ENCODE data around the gene DDX17. TPM values are rescaled to one million over a fixed set of nuclear protein-coding genes. Genes with fewer than 3 reads are reported as not detected.

DDX17 gene
- total and polyA plus RNA-seq, 4 experiments from 2014 or later = 10.0 to 960 (median 486) TPM

GRCh38 chr22:38494498-38494897, 11.6 kb downstream of the DDX17 start:
- intact Hi-C loops (cut with micrococcal nuclease) = no loop called here
- DNase-seq = peak in 1 of 5 donors; percentile 16
- peak overlapping the region in 3 of 7 donors; percentile 9 to 87 (median 60) for H3K27ac Mint-ChIP-seq
- no peaks in the 10 kb centered on the region for H3K9me3 ChIP-seq (ENCODE audit: control insufficient read depth in 1 of 2, low read length in 2 of 2)
- ChIA-PET CTCF (ENCODE audit: partially characterized antibody) (no interaction called here), POLR2A (ENCODE audit: partially characterized antibody) (interaction anchor here (0.9 to 3.7 kb wide), 3 partner anchors 8 to 13 kb away, joined by 3 to 15 read pairs (median 14); no protein-coding TSS in a partner anchor)
- no peaks in the 10 kb centered on the region for H3K27me3 Mint-ChIP-seq
- H3K9me3 Mint-ChIP-seq = peaks cover 0 to 2% (median 0%) of the 10 kb centered on the region in 8 donors
- peaks cover 93% of the 10 kb centered on the region for H3K36me3 ChIP-seq (ENCODE audit: insufficient read depth, low read length)
- H3K4me1 Mint-ChIP-seq = peaks cover 30 to 58% (median 44%) of the 10 kb centered on the region in 4 donors
- peak overlapping the region in 2 of 8 donors; percentile 11 to 46 for H3K4me3 Mint-ChIP-seq
- peaks cover 61 to 86% of the 10 kb centered on the region in 2 donors for H3K36me3 Mint-ChIP-seq
- H3K4me3 ChIP-seq (ENCODE audit: low read length in 2 of 2) = no peak overlapping the region
- H3K27me3 ChIP-seq (ENCODE audit: insufficient read depth, low read length) = no peaks in the 10 kb centered on the region
- peaks cover 48% of the 10 kb centered on the region for H3K4me1 ChIP-seq (ENCODE audit: insufficient read depth, low read length)
- no peak overlapping the region for H3K27ac ChIP-seq (ENCODE audit: low read depth, low read length)

- no peak overlapping the region for H3K27ac ChIP-seq (ENCODE audit: low read depth, low read length)
- H3K9me3 Mint-ChIP-seq = peaks cover 0 to 2% (median 0%) of the 10 kb centered on the region in 8 donors
- intact Hi-C loops (cut with micrococcal nuclease) = loop anchor here (2.0 kb wide), 1 partner anchor 15 kb away; the partner anchor contains the start of gene DDX17
- H3K9me3 ChIP-seq (ENCODE audit: control insufficient read depth in 1 of 2, low read length in 2 of 2) = no peaks in the 10 kb centered on the region
- DNase-seq = no peak
- peak overlapping the region in 1 of 7 donors; percentile 60 for H3K27ac Mint-ChIP-seq
- peaks cover 28 to 52% (median 40%) of the 10 kb centered on the region in 4 donors for H3K4me1 Mint-ChIP-seq
- H3K36me3 ChIP-seq (ENCODE audit: insufficient read depth, low read length) = peaks cover 89% of the 10 kb centered on the region
- H3K27me3 Mint-ChIP-seq = no peaks in the 10 kb centered on the region
- H3K4me3 ChIP-seq (ENCODE audit: low read length in 2 of 2) = no peak overlapping the region
- no peaks in the 10 kb centered on the region for H3K27me3 ChIP-seq (ENCODE audit: insufficient read depth, low read length)
- peaks cover 61 to 85% of the 10 kb centered on the region in 2 donors for H3K36me3 Mint-ChIP-seq
- POLR2A ChIA-PET (ENCODE audit: partially characterized antibody) = interaction anchor here (2.2 to 14.9 kb wide), 3 partner anchors 9 to 10 kb away, joined by 6 to 122 read pairs (median 15); no protein-coding TSS in a partner anchor
- H3K4me1 ChIP-seq (ENCODE audit: insufficient read depth, low read length) = peaks cover 38% of the 10 kb centered on the region
- CTCF ChIA-PET (ENCODE audit: partially characterized antibody) = interaction anchor here (2.0 kb wide), 1 partner anchor 11 kb away, joined by 7 read pairs; no protein-coding TSS in a partner anchor
- no peak overlapping the region for H3K4me3 Mint-ChIP-seq
Measured at GRCh38 chr22:38491707-38492348, 14.3 kb downstream of the DDX17 start.

GRCh38 chr22:38490915-38491314, 15.2 kb downstream of the DDX17 start:
- Histone ChIP-seq H3K27me3 (ENCODE audit: insufficient read depth, low read length) (no peaks in the 10 kb centered on the region), H3K4me1 (ENCODE audit: insufficient read depth, low read length) (peaks cover 32% of the 10 kb centered on the region), H3K27ac (ENCODE audit: low read depth, low read length) (no peak overlapping the region), H3K4me3 (ENCODE audit: low read length in 2 of 2) (no peak overlapping the region), H3K9me3 (ENCODE audit: control insufficient read depth in 1 of 2, low read length in 2 of 2) (no peaks in the 10 kb centered on the region), H3K36me3 (ENCODE audit: insufficient read depth, low read length) (peaks cover 89% of the 10 kb centered on the region)
- ChIA-PET CTCF (ENCODE audit: partially characterized antibody) (interaction anchor here (0.6 to 2.0 kb wide), 2 partner anchors 11 to 22 kb away, joined by 3 to 7 read pairs; no protein-coding TSS in a partner anchor), POLR2A (ENCODE audit: partially characterized antibody) (interaction anchor here (0.6 to 14.9 kb wide), 4 partner anchors 10 to 47 kb away, joined by 3 to 122 read pairs (median 10); no protein-coding TSS in a partner anchor)
- peaks cover 28 to 54% (median 43%) of the 10 kb centered on the region in 4 donors for H3K4me1 Mint-ChIP-seq
- H3K4me3 Mint-ChIP-seq = no peak overlapping the region
- peaks cover 64 to 85% of the 10 kb centered on the region in 2 donors for H3K36me3 Mint-ChIP-seq
- intact Hi-C loops (cut with micrococcal nuclease) = loop anchor here (2.0 kb wide), 1 partner anchor 16 kb away; the partner anchor contains the start of gene DDX17
- peak overlapping the region; percentile 38 to 81 (median 67) for H3K27ac Mint-ChIP-seq
- DNase-seq = no peak
- no peaks in the 10 kb centered on the region for H3K27me3 Mint-ChIP-seq
- H3K9me3 Mint-ChIP-seq = peaks cover 0 to 2% (median 0%) of the 10 kb centered on the region in 8 donors

- peaks cover 64 to 86% of the 10 kb centered on the region in 2 donors for H3K36me3 Mint-ChIP-seq
Measured at GRCh38 chr22:38490475-38490874, 15.6 kb downstream of the DDX17 start.

GRCh38 chr22:38489561-38490145, 16.5 kb downstream of the DDX17 start:
- Histone ChIP-seq H3K4me3 (ENCODE audit: low read length in 2 of 2) (no peak overlapping the region), H3K9me3 (ENCODE audit: control insufficient read depth in 1 of 2, low read length in 2 of 2) (no peaks in the 10 kb centered on the region), H3K27ac (ENCODE audit: low read depth, low read length) (no peak overlapping the region), H3K36me3 (ENCODE audit: insufficient read depth, low read length) (peaks cover 86% of the 10 kb centered on the region), H3K4me1 (ENCODE audit: insufficient read depth, low read length) (peaks cover 20% of the 10 kb centered on the region), H3K27me3 (ENCODE audit: insufficient read depth, low read length) (no peaks in the 10 kb centered on the region)
- ChIA-PET POLR2A (ENCODE audit: partially characterized antibody) (interaction anchor here (1.2 to 14.9 kb wide), 4 partner anchors 8 to 18 kb away, joined by 3 to 122 read pairs (median 9); no protein-coding TSS in a partner anchor), CTCF (ENCODE audit: partially characterized antibody) (no interaction called here)
- H3K9me3 Mint-ChIP-seq = peaks cover 0 to 2% (median 0%) of the 10 kb centered on the region in 8 donors
- peaks cover 25 to 58% (median 39%) of the 10 kb centered on the region in 4 donors for H3K4me1 Mint-ChIP-seq
- H3K4me3 Mint-ChIP-seq = peak overlapping the region in 1 of 8 donors; percentile 31
- no peaks in the 10 kb centered on the region for H3K27me3 Mint-ChIP-seq
- peak overlapping the region in 5 of 7 donors; percentile 16 to 82 (median 71) for H3K27ac Mint-ChIP-seq
- peaks cover 64 to 85% of the 10 kb centered on the region in 2 donors for H3K36me3 Mint-ChIP-seq
- no peak for DNase-seq
- intact Hi-C loops (cut with micrococcal nuclease) = loop anchor here (2.0 kb wide), 1 partner anchor 17 kb away; the partner anchor contains the start of gene DDX17

More at GRCh38 chr22:38490475-38490874, 15.6 kb downstream of the DDX17 start:
- Mint-ChIP-seq H3K4me3 (no peak overlapping the region), H3K9me3 (peaks cover 0 to 2% (median 0%) of the 10 kb centered on the region in 8 donors), H3K4me1 (peaks cover 27 to 56% (median 43%) of the 10 kb centered on the region in 4 donors), H3K27ac (peak overlapping the region; percentile 38 to 81 (median 67)), H3K27me3 (no peaks in the 10 kb centered on the region)
- intact Hi-C loops (cut with micrococcal nuclease) = loop anchor here (2.0 kb wide), 1 partner anchor 16 kb away; the partner anchor contains the start of gene DDX17
- Histone ChIP-seq H3K27ac (ENCODE audit: low read depth, low read length) (no peak overlapping the region), H3K4me3 (ENCODE audit: low read length in 2 of 2) (no peak overlapping the region), H3K36me3 (ENCODE audit: insufficient read depth, low read length) (peaks cover 87% of the 10 kb centered on the region), H3K4me1 (ENCODE audit: insufficient read depth, low read length) (peaks cover 27% of the 10 kb centered on the region), H3K9me3 (ENCODE audit: control insufficient read depth in 1 of 2, low read length in 2 of 2) (no peaks in the 10 kb centered on the region), H3K27me3 (ENCODE audit: insufficient read depth, low read length) (no peaks in the 10 kb centered on the region)
- ChIA-PET CTCF (ENCODE audit: partially characterized antibody) (interaction anchor here (2.0 kb wide), 1 partner anchor 12 kb away, joined by 7 read pairs; no protein-coding TSS in a partner anchor), POLR2A (ENCODE audit: partially characterized antibody) (interaction anchor here (0.6 to 14.9 kb wide), 4 partner anchors 9 to 47 kb away, joined by 3 to 122 read pairs (median 10); no protein-coding TSS in a partner anchor)
- no peak for DNase-seq

- no peak overlapping the region for H3K4me3 Mint-ChIP-seq
- peak overlapping the region in 1 of 7 donors; percentile 81 for H3K27ac Mint-ChIP-seq
- H3K9me3 Mint-ChIP-seq = peaks cover 0 to 2% (median 0%) of the 10 kb centered on the region in 8 donors
- intact Hi-C loops (cut with micrococcal nuclease) = no loop called here
- ChIA-PET POLR2A (ENCODE audit: partially characterized antibody) (interaction anchor here (1.2 to 14.9 kb wide), 4 partner anchors 8 to 19 kb away, joined by 3 to 122 read pairs (median 9); no protein-coding TSS in a partner anchor), CTCF (ENCODE audit: partially characterized antibody) (no interaction called here)
- no peaks in the 10 kb centered on the region for H3K27me3 Mint-ChIP-seq
- peaks cover 63 to 85% of the 10 kb centered on the region in 2 donors for H3K36me3 Mint-ChIP-seq
- DNase-seq = no peak
- Histone ChIP-seq H3K4me1 (ENCODE audit: insufficient read depth, low read length) (peaks cover 15% of the 10 kb centered on the region), H3K27ac (ENCODE audit: low read depth, low read length) (no peak overlapping the region), H3K27me3 (ENCODE audit: insufficient read depth, low read length) (no peaks in the 10 kb centered on the region), H3K36me3 (ENCODE audit: insufficient read depth, low read length) (peaks cover 86% of the 10 kb centered on the region), H3K4me3 (ENCODE audit: low read length in 2 of 2) (no peak overlapping the region), H3K9me3 (ENCODE audit: control insufficient read depth in 1 of 2, low read length in 2 of 2) (no peaks in the 10 kb centered on the region)
- H3K4me1 Mint-ChIP-seq = peaks cover 22 to 52% (median 37%) of the 10 kb centered on the region in 4 donors
Measured at GRCh38 chr22:38489142-38489541, 17.0 kb downstream of the DDX17 start.

Measured in CD4-positive, alpha-beta memory T cell (primary cell).